ENCODE data around the gene GPR171.

GPR171 gene

GRCh38 chr3:151175952-151176351 is 27.1 kb downstream of the GPR171 start:
- no peak for DNase-seq (ENCODE audit: low spot score)

DNA sequence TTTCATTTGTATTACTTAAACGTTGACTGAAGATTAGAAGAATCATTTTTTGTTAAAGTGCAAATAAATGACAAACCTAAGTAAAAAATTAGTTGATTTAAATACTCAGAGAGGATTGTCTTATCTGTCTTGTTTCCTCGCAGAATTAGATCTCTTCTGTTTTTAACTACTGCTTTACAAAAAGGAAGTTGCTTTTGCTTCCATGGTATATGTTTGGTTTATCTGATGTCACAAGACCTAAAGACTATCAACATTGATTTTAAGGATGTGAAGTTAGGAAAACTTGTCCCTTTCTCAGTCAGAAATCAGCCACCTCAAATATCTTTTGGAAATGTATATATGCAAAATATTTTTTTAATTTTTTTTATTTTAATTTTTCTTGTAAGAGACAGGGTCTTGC is 28.7 kb downstream of the GPR171 start:
- DNase-seq (ENCODE audit: low spot score): no peak

DNA sequence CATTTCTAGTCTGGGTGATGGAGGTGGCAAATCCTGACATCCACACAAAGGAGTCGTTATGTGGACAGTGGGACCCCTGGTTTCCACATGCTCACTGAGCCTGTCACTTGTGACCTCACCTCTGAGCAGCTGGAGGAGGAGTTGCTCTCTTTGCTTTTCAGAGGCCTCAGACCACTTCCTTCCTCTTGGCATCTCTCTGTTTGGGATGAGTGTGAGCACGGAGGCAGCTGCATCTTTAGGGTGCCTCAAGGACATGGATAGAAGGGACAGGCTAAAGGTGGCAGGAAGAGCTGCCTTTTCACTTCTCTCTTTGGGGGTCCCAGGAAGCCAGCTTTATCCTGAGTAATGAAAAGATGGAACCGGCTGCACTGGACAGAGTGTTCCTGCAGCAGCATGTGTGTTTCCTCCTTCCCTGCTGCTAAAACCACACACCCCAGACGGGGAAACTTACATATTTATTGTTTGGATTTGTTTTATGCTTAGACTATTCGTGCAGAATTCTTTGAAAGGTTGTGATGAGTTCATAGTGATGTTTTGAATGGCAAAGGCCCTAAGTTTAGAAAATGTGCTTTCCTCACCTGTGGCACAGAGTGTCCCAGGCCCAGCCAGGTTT is 31.8 kb downstream of the GPR171 start:
- DNase-seq (ENCODE audit: low spot score): peak; percentile 44

DNA sequence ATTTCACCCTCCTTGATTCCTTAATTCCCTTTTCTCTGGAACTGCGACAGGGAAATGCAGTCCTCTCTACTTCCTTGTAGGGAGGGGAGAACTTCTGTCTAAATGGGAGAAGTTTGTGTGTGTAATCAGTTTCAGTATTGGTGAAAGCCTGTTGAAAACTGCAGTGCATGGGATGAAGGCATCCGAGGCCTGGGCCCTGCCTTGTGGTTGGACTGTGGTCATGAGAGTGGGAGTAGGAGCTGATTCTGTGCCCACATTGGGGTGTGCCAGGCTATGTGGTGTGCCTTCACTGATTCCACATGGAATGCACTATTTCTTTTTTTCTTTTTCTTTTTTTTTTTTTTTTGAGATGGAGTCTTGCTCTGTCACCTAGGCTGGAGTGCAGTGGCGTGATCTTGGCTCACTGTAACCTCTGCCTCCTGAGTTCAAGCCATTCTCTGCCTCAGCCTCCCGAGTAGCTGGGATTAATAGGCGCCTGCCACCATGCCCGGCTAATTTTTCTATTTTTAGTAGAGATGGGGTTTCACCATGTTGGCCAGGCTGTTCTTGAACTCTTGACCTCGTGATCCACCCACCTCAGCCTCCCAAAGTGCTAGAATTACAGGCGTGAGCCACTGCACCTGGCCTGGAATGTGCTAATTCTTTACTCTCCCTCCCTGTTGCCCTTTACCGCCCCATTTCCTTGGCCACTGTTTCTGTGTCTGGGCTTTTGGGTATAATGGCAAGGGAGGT is 32.9 kb downstream of the GPR171 start:
- DNase-seq (ENCODE audit: low spot score): peak; percentile 72

GRCh38 chr3:151169262-151169947 is 33.6 kb downstream of the GPR171 start:
- DNase-seq (ENCODE audit: low spot score): peak; percentile 25

GRCh38 chr3:151168269-151169094 is 34.5 kb downstream of the GPR171 start:
- DNase-seq (ENCODE audit: low spot score): peak; percentile 78

DNA sequence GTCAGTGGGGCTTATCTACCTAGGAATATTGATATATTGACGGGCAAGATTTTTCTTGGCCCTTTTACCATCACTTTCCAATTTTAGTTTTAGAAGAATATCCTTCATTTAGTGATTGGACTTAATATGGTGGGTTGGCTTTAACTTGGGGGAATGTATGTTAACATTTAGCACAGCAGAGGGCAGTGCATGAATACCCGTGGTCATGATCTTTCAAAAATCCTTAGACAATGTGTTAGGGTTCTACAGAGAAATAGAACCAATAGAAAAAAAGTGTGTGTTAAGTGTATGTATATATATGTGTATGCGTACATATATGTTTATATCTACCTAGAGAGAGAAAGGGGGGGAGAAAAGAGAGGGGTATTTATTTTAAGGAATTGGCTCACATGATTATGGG is 36.9 kb downstream of the GPR171 start:
- DNase-seq (ENCODE audit: low spot score): no peak

DNA sequence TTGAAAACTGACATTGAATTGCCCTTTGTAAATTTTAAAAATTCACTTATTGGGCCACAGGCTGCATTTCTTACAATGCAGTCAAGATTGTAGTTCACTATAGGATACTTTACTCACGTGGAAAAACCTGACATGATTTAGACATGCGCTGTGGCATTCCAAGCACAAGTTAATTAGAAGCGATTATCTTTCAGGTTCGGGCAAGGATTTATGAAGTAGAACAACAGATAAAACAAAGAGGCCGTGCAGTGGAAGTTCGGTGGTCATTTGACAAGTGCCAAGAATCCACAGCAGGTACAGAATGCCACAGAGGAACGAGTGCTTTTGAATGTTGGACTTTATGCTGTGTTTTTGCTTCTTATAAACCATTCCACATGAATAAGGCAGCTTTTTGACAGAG is 37.8 kb downstream of the GPR171 start:
- no peak for DNase-seq (ENCODE audit: low spot score)

- no peak for DNase-seq (ENCODE audit: low spot score)
These were observed 43.2 kb downstream of the GPR171 start for GRCh38 chr3:151159806-151160205.

DNA sequence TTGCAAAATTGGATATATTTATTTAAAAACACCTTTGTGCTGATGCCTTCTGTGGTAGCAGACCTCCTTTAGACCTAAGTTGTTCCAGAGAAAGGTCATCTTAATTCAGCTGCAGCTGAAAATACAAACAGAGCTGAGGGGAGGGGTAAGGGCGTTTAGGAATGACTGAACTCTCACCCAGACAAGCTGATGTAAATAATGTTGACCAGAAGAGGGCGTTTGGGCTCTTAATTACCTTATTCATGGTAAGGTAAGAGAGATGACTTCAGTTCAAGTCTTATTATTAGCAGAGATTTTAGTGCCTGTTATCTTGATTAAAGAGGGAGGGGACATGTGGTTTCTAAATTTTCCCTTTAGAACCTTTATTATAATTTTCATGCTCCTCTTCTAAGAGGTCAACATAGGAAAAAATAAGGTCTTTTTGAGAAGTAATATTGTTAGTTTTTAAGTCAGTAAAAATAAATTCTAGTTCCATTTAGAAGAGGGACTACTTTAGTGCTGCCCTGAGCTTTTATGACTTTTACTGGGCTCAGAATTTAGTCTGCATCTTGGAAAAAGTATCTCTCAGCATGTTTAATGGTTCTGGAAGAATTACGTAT is 46.3 kb downstream of the GPR171 start:
- peak; percentile 46 for DNase-seq (ENCODE audit: low spot score)

DNA sequence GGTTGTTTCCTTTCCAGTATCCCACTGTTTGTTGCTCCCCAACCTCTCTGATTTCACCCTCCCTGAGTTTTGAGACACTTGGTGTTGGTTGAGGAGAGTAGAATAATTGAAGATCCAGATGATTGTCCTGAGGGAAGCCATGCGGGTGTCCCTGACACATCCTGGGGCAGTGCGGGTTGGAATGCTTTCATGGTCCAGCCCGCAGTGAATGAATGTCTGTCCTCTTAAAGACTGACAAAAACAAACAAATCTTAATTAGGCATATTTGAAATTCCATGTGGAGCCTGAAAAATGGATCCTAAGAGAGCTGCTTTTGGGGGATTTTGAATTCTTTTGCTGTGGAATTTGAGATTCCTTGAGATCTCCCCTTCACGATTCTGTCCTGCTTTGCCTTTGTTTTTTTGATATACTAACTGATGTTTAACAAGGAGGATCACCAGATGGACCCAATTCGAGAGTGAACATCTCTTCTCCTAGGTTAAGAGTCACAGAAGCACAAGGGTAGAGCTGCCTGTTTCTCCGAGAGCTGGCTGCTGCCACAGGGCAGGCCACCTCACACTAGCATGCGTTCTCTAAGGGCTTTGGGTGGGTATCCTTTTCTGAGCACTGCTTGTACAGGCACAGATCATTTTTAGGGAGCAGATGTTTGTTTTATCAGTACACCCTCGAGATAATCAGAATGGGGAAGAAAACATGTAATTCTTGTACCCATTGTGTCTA is 47.4 kb downstream of the GPR171 start:
- DNase-seq (ENCODE audit: low spot score): no peak

DNA sequence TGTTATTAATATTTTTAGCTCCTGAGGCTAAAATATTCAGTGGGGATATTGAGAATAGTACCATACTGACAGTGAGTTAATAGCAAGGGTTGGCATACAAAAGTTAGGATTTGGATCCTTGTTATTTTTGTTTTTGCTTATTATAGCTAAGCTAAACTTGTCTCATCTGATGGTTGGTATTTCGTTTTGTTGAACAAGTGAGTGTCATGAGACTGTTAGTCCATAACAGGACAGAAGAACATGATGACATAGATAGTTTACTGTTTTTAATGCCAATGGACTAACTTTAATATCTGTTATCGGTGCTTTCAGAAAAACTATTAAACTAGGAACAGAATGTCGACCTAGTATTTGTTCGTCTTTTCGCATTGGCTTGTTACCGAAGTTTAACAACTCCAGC is 48.5 kb downstream of the GPR171 start:
- DNase-seq (ENCODE audit: low spot score): no peak

DNA sequence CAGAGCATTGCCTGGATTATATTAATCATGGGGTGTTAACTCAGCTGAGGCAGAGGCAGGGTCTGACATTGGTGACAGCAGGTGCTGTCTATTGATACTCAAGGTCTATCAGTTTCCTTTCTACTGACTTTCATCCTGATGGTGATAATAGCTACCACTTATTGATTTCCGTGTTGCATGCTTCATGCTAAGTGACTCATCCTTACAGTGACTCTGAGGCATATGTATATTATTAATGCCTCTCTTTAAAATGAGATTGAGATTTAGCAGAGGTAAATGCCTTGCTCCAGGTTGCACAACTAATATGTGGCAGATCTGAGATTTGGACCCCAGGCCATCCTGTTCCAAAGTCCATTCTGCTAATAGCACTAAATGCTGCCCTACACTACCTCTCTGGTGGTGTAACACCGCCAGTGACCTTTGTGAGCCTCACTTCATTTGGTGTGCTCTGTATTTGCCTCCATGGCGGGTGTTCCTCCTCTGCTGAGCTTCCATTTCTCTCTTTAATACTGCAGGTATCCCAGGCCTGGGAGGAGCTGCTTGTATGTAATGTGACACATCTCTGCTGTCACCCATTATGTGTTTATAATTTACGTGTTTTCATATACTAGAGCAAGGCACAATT is 50.4 kb downstream of the GPR171 start:
- no peak for DNase-seq (ENCODE audit: low spot score)

All from Ammon's horn (tissue), 1 donor.